HepG2 (cell line): Measurements from ENCODE around the gene ZNRF3. TPM values are rescaled to one million over a fixed set of nuclear protein-coding genes. Genes with fewer than 3 reads are reported as not detected.

Experiments used
- ARNTL ChIP-seq: sonication (generic); formaldehyde crosslinking; IDR thresholded peaks from 2 replicates; pipeline ENCODE4 v1.4.0; 2020; ENCODE audit warnings: mild to moderate bottlenecking, missing genetic modification reagents
- HNRNPLL ChIP-seq: fragments of 200-400 bp; formaldehyde crosslinking; IDR thresholded peaks from 2 replicates; pipeline ENCODE4 v1.6.1; 2017; ENCODE audit warnings: mild to moderate bottlenecking, low read depth, low read length; ENCODE audit not compliant: poor library complexity, severe bottlenecking
- NCOR1 ChIP-seq: fragments of 200-600 bp; sonication (generic); IDR thresholded peaks from 2 replicates; pipeline ENCODE4 v1.7.0; 2017; ENCODE audit warnings: antibody characterized with exemption, low read length, borderline replicate concordance
- STAT5B ChIP-seq: sonication (generic); formaldehyde crosslinking; IDR thresholded peaks from 2 replicates; pipeline ENCODE4 v1.4.0; 2020; ENCODE audit warnings: missing genetic modification reagents
- ZKSCAN5 ChIP-seq: sonication (generic); formaldehyde crosslinking; IDR thresholded peaks from 2 replicates; pipeline ENCODE4 v1.5.1; 2020; ENCODE audit warnings: mild to moderate bottlenecking, missing genetic modification reagents
- ZNF431 ChIP-seq: sonication (generic); formaldehyde crosslinking; IDR thresholded peaks from 2 replicates; pipeline ENCODE4 v1.9.0; 2022; ENCODE audit warnings: missing genetic modification reagents, low read depth, mild to moderate bottlenecking, borderline replicate concordance
- ZNF556 ChIP-seq: sonication (generic); formaldehyde crosslinking; IDR thresholded peaks from 2 replicates; pipeline ENCODE4 v1.4.0; 2020; ENCODE audit warnings: mild to moderate bottlenecking, missing genetic modification reagents, borderline replicate concordance
- polyA plus RNA-seq, 8 experiments: library from polyadenylated mRNA; depleted of rRNA in 3 of 8; stranded (reverse) in 7 of 8; unstranded in 1 of 8; fragments of >200 nt; fragmentation: Illumina TruSeq in 4 of 8; extraction: Trizol in 4 of 8; gene quantifications; 2 replicates each; pipeline versions ENCODE4 v1.2.1 to v1.2.3, GENCODE V29; 2011 to 2016; ENCODE audit warnings: low read depth in 4 of 8, missing spikeins in 1 of 8, mixed read lengths in 1 of 8; ENCODE audit not compliant: insufficient read depth in 1 of 8
- total RNA-seq, 5 experiments: library from RNA; depleted of rRNA; stranded (reverse); fragments of >200 nt; fragmentation: Illumina TruSeq; extraction: Trizol; gene quantifications; 2 replicates each; pipeline ENCODE4 v1.2.3, GENCODE V29; 2016; ENCODE audit warnings: low read depth in 1 of 5
- TF ChIP-seq, protein P1 (sequence below): sonication (generic); formaldehyde crosslinking; IDR thresholded peaks from 2 replicates; pipeline ENCODE4 v1.4.0; 2020; ENCODE audit warnings: missing genetic modification reagents, borderline replicate concordance
- TF ChIP-seq, protein P2 (sequence below): sonication (generic); formaldehyde crosslinking; IDR thresholded peaks from 2 replicates; pipeline ENCODE4 v1.4.0; 2020; ENCODE audit warnings: missing genetic modification reagents, low read depth, mild to moderate bottlenecking, borderline replicate concordance
- TF ChIP-seq, protein P3 (sequence below): sonication (generic); formaldehyde crosslinking; IDR thresholded peaks from 2 replicates; pipeline ENCODE4 v1.8.0; 2022; ENCODE audit warnings: mild to moderate bottlenecking, missing genetic modification reagents, moderate library complexity
- TF ChIP-seq, protein P4 (sequence below): IDR thresholded peaks from 2 replicates; pipeline ENCODE4 v1.4.0; 2020; ENCODE audit warnings: mild to moderate bottlenecking, missing genetic modification reagents

ZNRF3 gene
- total and polyA plus RNA-seq, 2 of the 13 experiments (the other 11 are each of a cell fraction or from before 2014, with no cell fraction given), result 20.3 to 36.7 TPM

DNA sequence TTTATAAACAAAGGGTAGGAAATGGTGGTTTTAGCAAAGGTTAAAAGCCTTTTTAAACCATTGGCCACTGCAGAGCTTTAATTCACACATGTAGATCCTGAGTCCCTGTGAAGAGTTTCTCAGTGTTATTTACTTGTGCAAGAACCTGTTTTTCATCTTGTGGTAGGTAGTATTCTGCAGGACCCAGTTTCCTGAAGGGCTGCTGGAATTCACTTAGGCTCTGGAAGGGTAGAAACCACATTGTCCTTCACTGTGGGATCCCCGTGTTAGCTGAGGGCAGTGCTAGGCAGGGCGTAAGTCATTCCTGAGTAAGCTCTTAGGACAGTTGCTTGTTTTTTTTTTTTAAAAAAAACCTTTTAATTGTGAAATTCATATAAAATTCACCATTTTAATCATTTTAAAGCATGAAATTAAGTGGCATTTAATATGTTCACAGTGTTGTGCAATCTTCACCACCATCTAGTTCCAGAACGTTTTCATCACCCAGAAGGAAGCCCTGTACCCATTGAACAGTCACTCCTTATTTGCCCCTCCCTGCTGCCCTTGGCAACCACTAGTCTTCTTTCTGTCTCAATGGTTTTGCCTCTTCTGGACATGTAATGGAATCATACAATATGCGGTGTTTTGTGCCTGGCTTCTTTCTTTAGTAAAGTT lies 100.5 kb downstream of the ZNRF3 start (continued):
- TF ChIP-seq, protein P1, sequence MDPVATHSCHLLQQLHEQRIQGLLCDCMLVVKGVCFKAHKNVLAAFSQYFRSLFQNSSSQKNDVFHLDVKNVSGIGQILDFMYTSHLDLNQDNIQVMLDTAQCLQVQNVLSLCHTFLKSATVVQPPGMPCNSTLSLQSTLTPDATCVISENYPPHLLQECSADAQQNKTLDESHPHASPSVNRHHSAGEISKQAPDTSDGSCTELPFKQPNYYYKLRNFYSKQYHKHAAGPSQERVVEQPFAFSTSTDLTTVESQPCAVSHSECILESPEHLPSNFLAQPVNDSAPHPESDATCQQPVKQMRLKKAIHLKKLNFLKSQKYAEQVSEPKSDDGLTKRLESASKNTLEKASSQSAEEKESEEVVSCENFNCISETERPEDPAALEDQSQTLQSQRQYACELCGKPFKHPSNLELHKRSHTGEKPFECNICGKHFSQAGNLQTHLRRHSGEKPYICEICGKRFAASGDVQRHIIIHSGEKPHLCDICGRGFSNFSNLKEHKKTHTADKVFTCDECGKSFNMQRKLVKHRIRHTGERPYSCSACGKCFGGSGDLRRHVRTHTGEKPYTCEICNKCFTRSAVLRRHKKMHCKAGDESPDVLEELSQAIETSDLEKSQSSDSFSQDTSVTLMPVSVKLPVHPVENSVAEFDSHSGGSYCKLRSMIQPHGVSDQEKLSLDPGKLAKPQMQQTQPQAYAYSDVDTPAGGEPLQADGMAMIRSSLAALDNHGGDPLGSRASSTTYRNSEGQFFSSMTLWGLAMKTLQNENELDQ (CRISPR knock-in tag), result no peak
- TF ChIP-seq HNRNPLL (no peak), STAT5B (CRISPR knock-in tag) (no peak), ZNF556 (CRISPR knock-in tag) (no peak), ZNF431 (CRISPR knock-in tag) (no peak), ZKSCAN5 (CRISPR knock-in tag) (no peak), ARNTL (CRISPR knock-in tag) (0 out of 2 replicates have a peak, but pooled peaks have one; percentile 17), NCOR1 (no peak)
- TF ChIP-seq, protein P2, sequence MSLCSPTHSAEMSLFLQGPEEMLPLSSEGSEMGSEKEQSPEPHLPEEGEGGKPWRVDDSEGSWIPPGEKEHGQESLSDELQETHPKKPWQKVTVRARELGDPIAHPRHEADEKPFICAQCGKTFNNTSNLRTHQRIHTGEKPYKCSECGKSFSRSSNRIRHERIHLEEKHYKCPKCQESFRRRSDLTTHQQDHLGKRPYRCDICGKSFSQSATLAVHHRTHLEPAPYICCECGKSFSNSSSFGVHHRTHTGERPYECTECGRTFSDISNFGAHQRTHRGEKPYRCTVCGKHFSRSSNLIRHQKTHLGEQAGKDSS, result no peak
- TF ChIP-seq, protein P3, sequence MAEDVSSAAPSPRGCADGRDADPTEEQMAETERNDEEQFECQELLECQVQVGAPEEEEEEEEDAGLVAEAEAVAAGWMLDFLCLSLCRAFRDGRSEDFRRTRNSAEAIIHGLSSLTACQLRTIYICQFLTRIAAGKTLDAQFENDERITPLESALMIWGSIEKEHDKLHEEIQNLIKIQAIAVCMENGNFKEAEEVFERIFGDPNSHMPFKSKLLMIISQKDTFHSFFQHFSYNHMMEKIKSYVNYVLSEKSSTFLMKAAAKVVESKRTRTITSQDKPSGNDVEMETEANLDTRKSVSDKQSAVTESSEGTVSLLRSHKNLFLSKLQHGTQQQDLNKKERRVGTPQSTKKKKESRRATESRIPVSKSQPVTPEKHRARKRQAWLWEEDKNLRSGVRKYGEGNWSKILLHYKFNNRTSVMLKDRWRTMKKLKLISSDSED, result no peak
- TF ChIP-seq, protein P4, sequence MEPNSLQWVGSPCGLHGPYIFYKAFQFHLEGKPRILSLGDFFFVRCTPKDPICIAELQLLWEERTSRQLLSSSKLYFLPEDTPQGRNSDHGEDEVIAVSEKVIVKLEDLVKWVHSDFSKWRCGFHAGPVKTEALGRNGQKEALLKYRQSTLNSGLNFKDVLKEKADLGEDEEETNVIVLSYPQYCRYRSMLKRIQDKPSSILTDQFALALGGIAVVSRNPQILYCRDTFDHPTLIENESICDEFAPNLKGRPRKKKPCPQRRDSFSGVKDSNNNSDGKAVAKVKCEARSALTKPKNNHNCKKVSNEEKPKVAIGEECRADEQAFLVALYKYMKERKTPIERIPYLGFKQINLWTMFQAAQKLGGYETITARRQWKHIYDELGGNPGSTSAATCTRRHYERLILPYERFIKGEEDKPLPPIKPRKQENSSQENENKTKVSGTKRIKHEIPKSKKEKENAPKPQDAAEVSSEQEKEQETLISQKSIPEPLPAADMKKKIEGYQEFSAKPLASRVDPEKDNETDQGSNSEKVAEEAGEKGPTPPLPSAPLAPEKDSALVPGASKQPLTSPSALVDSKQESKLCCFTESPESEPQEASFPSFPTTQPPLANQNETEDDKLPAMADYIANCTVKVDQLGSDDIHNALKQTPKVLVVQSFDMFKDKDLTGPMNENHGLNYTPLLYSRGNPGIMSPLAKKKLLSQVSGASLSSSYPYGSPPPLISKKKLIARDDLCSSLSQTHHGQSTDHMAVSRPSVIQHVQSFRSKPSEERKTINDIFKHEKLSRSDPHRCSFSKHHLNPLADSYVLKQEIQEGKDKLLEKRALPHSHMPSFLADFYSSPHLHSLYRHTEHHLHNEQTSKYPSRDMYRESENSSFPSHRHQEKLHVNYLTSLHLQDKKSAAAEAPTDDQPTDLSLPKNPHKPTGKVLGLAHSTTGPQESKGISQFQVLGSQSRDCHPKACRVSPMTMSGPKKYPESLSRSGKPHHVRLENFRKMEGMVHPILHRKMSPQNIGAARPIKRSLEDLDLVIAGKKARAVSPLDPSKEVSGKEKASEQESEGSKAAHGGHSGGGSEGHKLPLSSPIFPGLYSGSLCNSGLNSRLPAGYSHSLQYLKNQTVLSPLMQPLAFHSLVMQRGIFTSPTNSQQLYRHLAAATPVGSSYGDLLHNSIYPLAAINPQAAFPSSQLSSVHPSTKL, result no peak
